Tibial nerve (tissue), 4 donors: ENCODE data around the gene GAS2L1. TPM values are rescaled to one million over a fixed set of nuclear protein-coding genes. Genes with fewer than 3 reads are reported as not detected.
A peak's percentile ranks its signal among the peaks of the same experiment; 100 is the strongest.

Source experiments
- DNase-seq, 2 donors: peaks; one replicate each; pipeline ENCODE4 v3.0.0-alpha.2; 2019; ENCODE audit warnings: low spot score in 2 of 2
- H3K27ac ChIP-seq, 4 donors: fragments of 200-600 bp; sonication (generic) in 3 of 4; one replicate each; pipeline ENCODE4 v1.5.1; 2017 to 2019; ENCODE audit warnings: mild to moderate bottlenecking in 1 of 4
- H3K27me3 ChIP-seq, 2 donors: fragments of 200-600 bp; sonication (generic) in 1 of 2; one replicate each; pipeline versions ENCODE4 v1.5.1 to v1.6.0; 2017 to 2019
- H3K36me3 ChIP-seq, 3 donors: fragments of 200-600 bp; sonication (generic); one replicate each; pipeline ENCODE4 v1.5.1; 2018 to 2019
- H3K4me1 ChIP-seq, 4 donors: fragments of 200-600 bp; sonication (generic) in 3 of 4; one replicate each; pipeline ENCODE4 v1.5.1; 2017 to 2019
- H3K4me3 ChIP-seq, 4 donors: fragments of 200-600 bp; sonication (generic) in 3 of 4; one replicate each; pipeline ENCODE4 v1.5.1; 2017 to 2019; ENCODE audit warnings: mild to moderate bottlenecking in 1 of 4, moderate library complexity in 1 of 4
- H3K9me3 ChIP-seq, 4 donors: fragments of 200-600 bp; sonication (generic) in 3 of 4; one replicate each; pipeline ENCODE4 v1.5.1; 2017 to 2019
- CTCF ChIP-seq, 5 experiments: fragments of 200-600 bp in 3 of 5; fragments of 450-650 bp in 2 of 5; sonication (generic) in 3 of 5; IDR thresholded peaks; one replicate each; pipeline ENCODE4 v1.5.1; 2016 to 2019; ENCODE audit warnings: antibody characterized with exemption in 5 of 5, mild to moderate bottlenecking in 3 of 5, moderate library complexity in 2 of 5
- EP300 ChIP-seq, 2 donors: sonication (generic); formaldehyde crosslinking; IDR thresholded peaks; one replicate each; pipeline ENCODE4 v1.6.1; 2017; ENCODE audit warnings: antibody characterized with exemption in 2 of 2, mild to moderate bottlenecking in 1 of 2
- POLR2A ChIP-seq, 2 donors: fragments of 450-650 bp; IDR thresholded peaks; one replicate each; pipeline ENCODE4 v1.6.1; 2017; ENCODE audit warnings: antibody characterized with exemption in 2 of 2, mild to moderate bottlenecking in 2 of 2, moderate library complexity in 2 of 2
- WGBS, 2 donors: methylation state at CpG; one replicate each; pipeline ENCODE4 v1.1.5; 2018; 5-methylcytosine and 5-hydroxymethylcytosine counted together
- total RNA-seq, 4 donors: library from RNA; depleted of rRNA; stranded (reverse); fragments of >200 nt; gene quantifications; one replicate each; pipeline ENCODE4 v1.1.0, GENCODE V29; 2016

Gene GAS2L1
- total RNA-seq, 4 donors from 2014 or later, result 30.3 to 43.5 (median 35.1) TPM

- TF ChIP-seq EP300 (IDR thresholded peaks at IDR 0.05) (no peak), POLR2A (IDR thresholded peaks at IDR 0.05) (no peak), CTCF (IDR thresholded peaks at IDR 0.05) (no peak)
- no peaks in the 10 kb centered on the region for H3K27me3 ChIP-seq
- peak overlapping the region; percentile 86 to 100 (median 92) for H3K4me3 ChIP-seq
- peak overlapping the region; percentile 96 to 99 (median 99) for H3K27ac ChIP-seq
- H3K4me1 ChIP-seq, result peaks cover 0 to 69% (median 50%) of the 10 kb centered on the region in 4 donors
- H3K9me3 ChIP-seq, result no peaks in the 10 kb centered on the region
- H3K36me3 ChIP-seq, result peaks cover 0 to 42% (median 0%) of the 10 kb centered on the region in 3 donors
- no peak for DNase-seq
- WGBS, 2 donors, result 1 to 3% methylated on average over 14 of the region's 14 CpGs
Observed at GRCh38 chr22:29269230-29269604, 37.2 kb upstream of the GAS2L1 start.

GRCh38 chr22:29269731-29270474 is 36.5 kb upstream of the GAS2L1 start:
- no peaks in the 10 kb centered on the region for H3K9me3 ChIP-seq
- peaks cover 0 to 42% (median 0%) of the 10 kb centered on the region in 3 donors for H3K36me3 ChIP-seq
- H3K4me1 ChIP-seq, result peaks cover 0 to 76% (median 50%) of the 10 kb centered on the region in 4 donors
- H3K27me3 ChIP-seq, result no peaks in the 10 kb centered on the region
- H3K27ac ChIP-seq, result peak overlapping the region; percentile 96 to 99 (median 99)
- DNase-seq, result no peak
- peak overlapping the region; percentile 86 to 100 (median 92) for H3K4me3 ChIP-seq
- 10 to 13% methylated on average over 13 of the region's 13 CpGs for WGBS, 2 donors
- TF ChIP-seq EP300 (IDR thresholded peaks at IDR 0.05) (no peak), CTCF (IDR thresholded peaks at IDR 0.05) (no peak), POLR2A (IDR thresholded peaks at IDR 0.05) (no peak)

- 9 to 17% methylated on average over 9 of the region's 9 CpGs for WGBS, 2 donors
- Histone ChIP-seq H3K4me1 (peaks cover 0 to 83% (median 51%) of the 10 kb centered on the region in 4 donors), H3K9me3 (no peaks in the 10 kb centered on the region), H3K27me3 (no peaks in the 10 kb centered on the region), H3K4me3 (peak overlapping the region; percentile 86 to 100 (median 92)), H3K27ac (peak overlapping the region in 3 of 4 donors; percentile 96 to 99 (median 99)), H3K36me3 (peaks cover 0 to 41% (median 0%) of the 10 kb centered on the region in 3 donors)
- TF ChIP-seq POLR2A (IDR thresholded peaks at IDR 0.05), result no peak
- TF ChIP-seq CTCF (IDR thresholded peaks at IDR 0.05), result no peak
- TF ChIP-seq EP300 (IDR thresholded peaks at IDR 0.05), result no peak
- DNase-seq, result no peak
Observed at GRCh38 chr22:29270475-29271271, 35.8 kb upstream of the GAS2L1 start.

GRCh38 chr22:29272624-29273023 is 33.8 kb upstream of the GAS2L1 start:
- TF ChIP-seq EP300 (IDR thresholded peaks at IDR 0.05) (no peak), CTCF (IDR thresholded peaks at IDR 0.05) (no peak)
- H3K4me1 ChIP-seq, result peaks cover 0 to 84% (median 52%) of the 10 kb centered on the region in 4 donors
- H3K36me3 ChIP-seq, result peaks cover 0 to 51% (median 0%) of the 10 kb centered on the region in 3 donors
- no peaks in the 10 kb centered on the region for H3K27me3 ChIP-seq
- H3K27ac ChIP-seq, result peak overlapping the region in 1 of 4 donors; percentile 53
- no peaks in the 10 kb centered on the region for H3K9me3 ChIP-seq
- 42 to 57% methylated on average over 2 of the region's 2 CpGs for WGBS, 2 donors
- no peak overlapping the region for H3K4me3 ChIP-seq
- no peak for DNase-seq

- no peak overlapping the region for H3K27ac ChIP-seq
- WGBS, 2 donors, result 47 to 52% methylated on average over 3 of the region's 3 CpGs
- TF ChIP-seq POLR2A (IDR thresholded peaks at IDR 0.05) (no peak), CTCF (IDR thresholded peaks at IDR 0.05) (no peak), EP300 (IDR thresholded peaks at IDR 0.05) (no peak)
- H3K27me3 ChIP-seq, result no peaks in the 10 kb centered on the region
- peaks cover 0 to 76% (median 11%) of the 10 kb centered on the region in 3 donors for H3K36me3 ChIP-seq
- H3K9me3 ChIP-seq, result no peaks in the 10 kb centered on the region
- DNase-seq, result no peak
- peaks cover 0 to 83% (median 46%) of the 10 kb centered on the region in 4 donors for H3K4me1 ChIP-seq
- H3K4me3 ChIP-seq, result no peak overlapping the region
Observed at GRCh38 chr22:29275167-29275566, 31.3 kb upstream of the GAS2L1 start.
